ENCODE results near the gene HAPSTR1.
"Not testable (repeated sequence)": the region's sequence is repeated elsewhere in the genome, so short reads cannot be mapped to it uniquely, and the experiment has no call there.

The HAPSTR1 gene

DNA sequence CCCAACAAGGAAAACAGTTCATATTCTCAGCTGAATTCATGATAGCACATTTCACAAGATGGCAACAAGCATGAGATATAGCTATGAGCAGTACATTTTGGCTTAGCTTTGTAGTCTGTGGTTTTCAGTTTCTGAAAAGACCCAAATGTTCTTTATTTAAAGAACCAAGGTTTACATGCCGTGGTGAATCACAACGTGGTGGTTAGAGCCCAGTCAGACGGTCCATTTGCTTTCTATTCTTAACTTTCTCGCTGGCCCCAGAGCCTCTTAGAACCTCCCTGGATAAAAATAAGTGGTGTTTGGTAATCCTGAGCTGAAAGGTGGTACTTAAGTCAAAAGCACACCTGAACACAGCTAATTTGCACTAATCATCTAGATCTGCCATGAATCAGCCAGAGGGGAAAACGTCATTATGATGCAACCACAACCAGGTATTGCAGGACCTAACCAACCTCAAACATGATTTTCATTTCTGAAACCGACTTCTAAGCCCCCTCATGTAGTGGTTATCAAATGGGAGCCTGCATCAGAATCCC is 18.6 kb upstream of the HAPSTR1 start:
- no peak for DNase-seq

DNA sequence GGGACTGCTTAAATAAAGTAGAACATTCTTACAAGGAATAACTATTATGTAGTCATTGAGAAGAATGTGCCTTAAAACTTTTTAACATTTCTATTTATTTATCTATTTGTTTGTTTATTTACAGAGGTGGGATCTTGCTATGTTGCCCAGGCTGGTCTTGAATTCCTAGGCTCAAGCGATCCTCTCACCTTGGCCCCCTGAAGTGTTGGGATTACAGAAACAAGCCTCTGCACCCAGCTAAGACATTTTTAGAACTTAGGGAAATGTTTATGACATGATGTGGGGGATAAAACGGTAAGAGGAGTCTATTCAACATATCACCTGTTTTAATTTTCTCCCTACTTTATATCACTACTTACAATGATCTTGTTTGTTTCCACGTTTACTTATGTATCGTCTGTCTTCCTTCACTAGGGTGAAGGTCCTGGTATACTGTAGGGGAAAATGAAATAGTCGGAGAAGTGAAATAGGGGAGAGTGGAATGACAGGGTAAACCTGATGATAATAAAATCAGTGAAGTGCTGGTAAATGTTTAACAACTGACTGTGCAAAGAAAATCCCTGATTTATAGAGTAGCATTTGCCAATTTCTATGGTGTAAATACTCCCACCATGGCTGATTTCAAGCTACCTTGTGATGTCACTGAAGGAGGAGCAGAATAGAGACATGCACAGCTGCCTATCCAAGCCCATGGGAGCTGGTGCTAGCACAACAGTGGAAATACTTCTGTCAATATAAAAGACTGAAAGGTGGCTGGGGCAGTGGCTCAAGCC is 16.0 kb upstream of the HAPSTR1 start:
- DNase-seq = no peak

- DNase-seq = no peak
Measured at GRCh38 chr16:9077091-9077809, 14.2 kb upstream of the HAPSTR1 start.

- DNase-seq = peak; percentile 49
Measured at GRCh38 chr16:9078467-9079429, 12.7 kb upstream of the HAPSTR1 start.

GRCh38 chr16:9079430-9079812 is 12.0 kb upstream of the HAPSTR1 start:
- no peak for DNase-seq

DNA sequence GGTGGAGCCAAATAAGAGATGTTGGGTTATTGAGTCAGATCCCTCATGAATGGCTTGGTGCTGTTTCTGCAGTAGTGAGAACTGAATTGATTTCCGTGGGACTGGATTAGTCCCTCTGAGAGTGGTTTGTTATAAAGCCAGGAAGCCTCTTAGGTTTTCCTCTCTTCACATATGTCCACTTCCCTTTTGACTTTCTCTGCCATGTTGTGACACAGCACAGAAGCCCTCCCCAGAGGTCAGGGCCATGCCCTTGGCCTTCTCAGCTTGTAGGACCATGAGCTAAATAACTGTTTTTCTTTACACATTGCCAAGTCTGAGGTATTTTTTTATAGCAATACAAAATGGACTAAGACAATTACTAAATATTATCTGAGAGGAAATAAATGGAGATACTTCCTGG is 10.3 kb upstream of the HAPSTR1 start:
- DNase-seq = no peak

DNA sequence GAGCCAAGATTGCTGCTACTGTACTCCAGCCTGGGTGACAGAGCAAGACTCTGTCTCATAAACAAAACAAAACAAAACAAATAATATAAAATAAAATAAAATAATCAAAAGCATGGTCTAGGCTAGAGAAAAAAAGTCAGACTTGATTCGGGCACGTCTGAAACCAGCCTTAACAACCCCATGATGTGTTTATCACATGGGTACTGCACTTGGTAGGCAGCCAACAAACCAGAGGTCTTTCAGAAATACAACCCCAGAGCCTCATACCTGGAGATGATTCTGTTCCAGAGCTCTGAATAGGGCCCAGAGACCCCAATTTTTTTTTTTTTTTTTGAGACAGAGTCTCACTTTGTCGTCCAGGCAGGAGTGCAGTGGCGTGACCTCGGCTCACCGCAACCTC is 9.6 kb upstream of the HAPSTR1 start:
- no peak for DNase-seq

DNA sequence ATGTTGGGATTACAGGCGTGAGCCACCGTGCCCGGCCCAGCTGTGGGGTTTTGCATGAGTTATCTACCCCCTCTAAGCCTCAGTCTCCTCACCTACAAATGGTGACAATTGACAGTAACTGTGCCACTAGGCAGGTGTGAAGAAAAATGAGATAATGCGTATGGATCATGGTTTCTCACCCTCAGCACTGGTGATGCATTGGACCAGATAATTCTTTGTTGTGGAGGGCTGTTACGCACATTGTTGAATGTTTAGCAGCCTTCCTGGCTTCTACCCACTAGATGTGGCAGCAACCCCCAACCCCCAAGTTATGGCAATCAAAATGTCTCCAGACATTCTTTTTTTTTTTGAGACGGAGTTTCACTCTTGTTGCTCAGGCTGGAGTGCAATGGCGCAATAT is 9.0 kb upstream of the HAPSTR1 start:
- DNase-seq = no peak

- not testable (repeated sequence) for DNase-seq
Measured at GRCh38 chr16:9087733-9088132, 3.7 kb upstream of the HAPSTR1 start.

DNA sequence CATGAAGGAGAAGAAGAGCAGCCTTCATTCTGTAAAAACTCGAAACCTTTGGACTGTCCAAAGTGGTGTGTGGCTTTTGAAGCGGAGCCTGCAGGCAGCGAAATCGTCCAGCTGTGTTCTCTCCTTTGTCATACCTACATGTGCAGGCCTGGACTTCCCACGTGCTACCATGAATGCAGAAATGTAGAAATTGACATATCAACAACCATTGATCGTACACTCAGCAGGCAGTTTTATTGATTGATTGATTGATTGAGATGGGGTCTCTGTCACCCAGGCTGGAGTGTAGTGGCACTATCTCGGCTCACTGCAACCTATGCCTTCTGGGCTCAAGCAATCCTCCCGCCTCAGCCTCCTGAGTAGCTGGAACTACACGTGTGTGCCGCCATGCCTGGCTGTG is 2.6 kb upstream of the HAPSTR1 start:
- DNase-seq = no peak

DNA sequence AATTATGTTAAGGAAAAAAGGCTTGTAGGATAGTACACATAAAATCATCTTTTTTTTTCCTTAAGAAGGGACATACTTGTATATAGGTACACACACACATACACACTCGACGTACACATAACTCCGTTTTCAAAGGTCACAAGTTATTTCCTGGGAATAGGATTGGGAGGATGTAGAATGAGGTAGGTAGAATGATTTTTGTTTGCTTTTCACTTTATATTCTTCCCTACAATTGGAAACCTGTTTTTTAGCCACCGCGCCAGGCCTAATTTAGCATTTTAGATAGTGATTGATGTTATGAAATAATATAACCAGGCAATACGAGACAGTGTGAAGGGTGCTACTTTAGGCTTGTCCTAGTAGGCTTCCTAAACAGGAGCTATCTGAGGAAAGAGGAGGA is 1.8 kb upstream of the HAPSTR1 start:
- no peak for DNase-seq

GRCh38 chr16:9090101-9090959 is 1.1 kb upstream of the HAPSTR1 start:
- no peak for DNase-seq

DNA sequence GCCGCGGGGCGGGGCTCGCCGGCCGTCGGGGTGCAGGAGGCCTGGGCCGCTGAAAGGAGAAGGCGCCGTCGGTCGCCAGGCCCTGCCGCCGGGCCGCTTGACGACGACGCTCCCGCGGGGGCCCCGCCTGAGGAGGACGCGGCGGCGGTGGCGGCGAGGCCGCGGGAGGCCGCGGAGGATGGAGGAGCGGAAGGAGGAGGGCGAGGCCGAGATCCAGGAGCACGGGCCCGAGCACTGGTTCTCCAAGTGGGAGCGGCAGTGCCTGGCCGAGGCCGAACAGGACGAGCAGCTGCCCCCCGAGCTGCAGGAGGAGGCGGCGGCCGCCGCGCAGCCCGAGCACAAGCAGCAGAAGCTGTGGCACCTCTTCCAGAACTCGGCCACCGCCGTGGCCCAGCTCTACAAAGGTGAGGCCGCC is 430 bp downstream of the HAPSTR1 start:
- DNase-seq = no peak

DNA sequence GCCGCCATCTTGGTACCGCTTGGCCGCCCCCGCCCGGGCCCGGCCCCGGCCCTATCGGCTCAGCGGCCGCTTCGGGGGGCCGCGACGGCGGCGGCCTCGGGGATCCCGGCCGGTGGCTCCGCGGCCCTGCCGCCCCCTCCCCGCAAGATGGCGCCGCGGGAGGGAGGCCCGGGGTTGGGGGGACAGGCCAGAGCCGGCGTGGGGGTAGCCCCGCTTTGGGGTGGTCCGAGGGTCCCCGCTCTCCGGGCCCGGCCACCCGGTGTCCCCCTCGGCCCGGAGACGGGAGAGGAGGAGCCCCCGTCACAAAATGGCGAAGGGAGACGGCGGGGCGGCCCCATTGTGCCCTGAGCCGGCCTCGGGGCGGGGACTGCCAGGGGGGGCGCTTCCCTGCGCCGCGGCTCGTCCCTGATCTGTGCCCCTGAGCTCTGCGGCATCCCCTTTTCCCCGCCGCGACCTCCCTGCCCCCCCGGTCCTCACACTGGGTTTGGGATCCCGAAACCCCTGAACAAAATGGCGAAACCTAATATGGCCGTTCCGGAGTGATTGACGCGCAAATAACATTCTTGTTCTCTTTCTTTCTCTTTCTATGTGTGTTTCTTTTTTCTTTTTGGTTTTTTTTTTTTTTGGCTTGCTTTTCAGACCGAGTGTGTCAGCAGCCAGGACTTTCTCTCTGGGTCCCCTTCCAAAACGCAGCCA is 986 bp downstream of the HAPSTR1 start:
- no peak for DNase-seq

GRCh38 chr16:9092978-9093344 is 1.5 kb downstream of the HAPSTR1 start:
- DNase-seq = no peak

DNA sequence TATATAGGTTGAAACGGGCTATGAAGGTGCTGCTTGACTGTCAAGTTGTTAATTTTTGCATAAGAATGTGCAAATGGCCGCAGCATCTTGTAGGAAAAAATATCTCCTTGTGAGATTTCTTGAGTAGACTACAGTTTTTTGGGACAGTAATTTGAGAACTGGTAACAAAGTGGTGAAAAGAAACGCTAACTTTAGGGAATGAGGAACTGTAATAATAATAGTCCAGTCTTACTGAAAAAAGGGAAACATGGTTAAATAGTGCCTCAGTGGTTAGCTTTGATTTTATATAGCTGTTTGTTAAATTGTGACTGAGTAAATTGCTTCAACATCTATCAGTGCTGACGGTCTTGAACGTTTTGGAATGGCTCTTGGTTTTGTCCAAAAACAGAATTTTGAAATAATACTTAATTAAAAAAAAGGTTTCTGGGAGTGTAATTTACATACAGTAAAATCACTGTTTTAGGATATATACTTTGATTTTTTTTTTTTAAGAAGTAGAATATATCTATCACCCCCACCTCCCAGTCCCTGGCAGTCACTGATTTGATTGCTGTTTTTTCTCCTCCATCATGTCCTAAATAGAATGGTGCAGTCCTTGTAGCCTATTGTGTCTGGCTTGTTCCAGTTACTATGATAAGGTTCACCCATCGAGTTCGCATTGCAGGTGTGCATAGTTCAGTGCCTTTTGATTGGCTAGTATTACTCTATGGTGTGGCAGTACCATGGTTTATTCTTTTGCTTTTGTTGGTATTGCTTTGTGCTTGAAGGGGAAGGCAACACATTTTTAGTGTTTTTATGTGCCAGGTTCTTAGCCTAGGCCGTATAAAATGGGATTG is 2.8 kb downstream of the HAPSTR1 start:
- no peak for DNase-seq

GRCh38 chr16:9095171-9095570 is 3.7 kb downstream of the HAPSTR1 start:
- DNase-seq = no peak

- no peak for DNase-seq
Measured at GRCh38 chr16:9095656-9096397, 4.4 kb downstream of the HAPSTR1 start.

DNA sequence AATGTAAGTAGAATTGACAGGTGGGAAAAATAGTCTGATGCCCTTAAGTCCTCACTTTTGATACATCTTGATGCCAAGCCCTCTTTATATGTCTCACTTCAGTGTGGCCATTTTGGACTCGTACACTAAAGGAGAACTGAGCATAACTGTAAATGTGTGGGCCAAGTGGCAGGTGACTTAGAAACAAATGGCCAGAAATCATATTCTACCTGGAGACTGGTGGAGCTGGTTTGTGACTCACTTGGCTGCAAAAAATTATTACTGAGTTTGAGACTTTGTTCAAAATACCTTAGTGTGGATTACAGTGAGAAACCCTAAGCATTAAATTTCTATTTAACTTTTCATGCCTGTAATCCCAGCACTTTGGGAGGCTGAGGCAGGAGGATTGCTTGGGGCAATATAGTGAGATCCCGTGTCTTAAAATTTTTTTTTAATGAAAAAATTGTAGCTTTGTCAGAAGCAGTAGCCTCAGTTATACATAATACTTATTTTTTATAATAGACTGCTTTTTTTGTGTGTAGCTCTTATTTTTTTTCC is 5.0 kb downstream of the HAPSTR1 start:
- no peak for DNase-seq

All from DMS 273 treated with DMSO at 0.1 percent for 48 hours (cell line).